Brain pericyte (primary cell): ENCODE data around the gene CD84.
"Not testable (repeated sequence)": the region's sequence is repeated elsewhere in the genome, so short reads cannot be mapped to it uniquely, and the experiment has no call there.

Source experiments
- DNase-seq: peaks from one replicate; pipeline ENCODE4 v3.0.0-alpha.2; 2012; ENCODE audit warnings: low read depth, low spot score

The CD84 gene

DNA sequence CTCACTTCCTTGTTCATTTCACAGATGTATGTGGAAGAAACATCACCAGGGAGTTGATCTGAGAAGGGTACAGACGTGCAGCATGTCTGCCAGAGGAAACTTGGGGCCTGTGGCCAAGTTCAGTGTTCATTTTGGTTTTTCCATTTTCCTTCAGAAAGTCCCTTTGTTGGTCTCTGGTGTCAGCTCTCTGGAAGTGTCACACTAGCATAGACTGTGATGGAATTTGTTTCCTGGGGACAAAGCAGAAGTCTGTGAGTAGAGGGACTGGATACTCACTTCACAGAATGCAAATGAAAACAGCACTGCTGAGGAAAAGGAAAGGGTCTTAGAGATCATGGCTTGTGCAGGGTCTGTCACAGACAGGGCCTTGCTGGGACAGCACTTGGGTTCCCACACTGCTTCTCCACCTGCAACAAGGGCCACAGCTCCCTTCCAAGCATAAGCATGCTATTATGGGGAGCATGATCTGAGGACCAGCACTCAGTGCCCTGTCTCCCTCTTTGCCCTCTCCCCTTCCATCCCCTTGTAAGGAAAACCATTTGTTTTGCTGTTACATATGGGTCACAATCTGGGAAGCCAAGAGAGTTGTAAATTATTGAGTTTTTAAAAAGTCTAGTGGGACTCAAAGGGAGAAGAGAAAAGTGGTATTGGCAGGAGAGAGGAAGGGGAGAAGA lies 31.4 kb upstream of the CD84 start:
- DNase-seq: no peak

DNA sequence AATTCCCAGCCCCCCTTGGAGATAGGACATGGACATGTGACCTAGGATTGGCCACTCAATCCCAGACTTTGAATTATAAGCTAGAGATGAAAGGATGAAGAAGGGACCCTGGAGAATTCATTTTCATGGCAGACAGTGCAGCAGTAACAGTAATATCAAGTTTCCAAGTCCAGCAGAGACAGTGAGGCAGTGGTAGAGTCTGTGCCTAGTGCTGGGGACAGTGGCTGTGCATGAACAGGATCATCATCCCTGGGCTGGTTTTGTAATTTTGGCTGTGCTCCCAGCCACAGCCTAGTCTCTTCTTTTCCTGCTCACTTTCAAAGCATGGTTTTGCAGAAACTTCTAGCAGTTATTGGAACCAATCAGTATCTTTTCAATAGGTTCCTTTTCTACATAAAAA lies 29.6 kb upstream of the CD84 start:
- no peak for DNase-seq

DNA sequence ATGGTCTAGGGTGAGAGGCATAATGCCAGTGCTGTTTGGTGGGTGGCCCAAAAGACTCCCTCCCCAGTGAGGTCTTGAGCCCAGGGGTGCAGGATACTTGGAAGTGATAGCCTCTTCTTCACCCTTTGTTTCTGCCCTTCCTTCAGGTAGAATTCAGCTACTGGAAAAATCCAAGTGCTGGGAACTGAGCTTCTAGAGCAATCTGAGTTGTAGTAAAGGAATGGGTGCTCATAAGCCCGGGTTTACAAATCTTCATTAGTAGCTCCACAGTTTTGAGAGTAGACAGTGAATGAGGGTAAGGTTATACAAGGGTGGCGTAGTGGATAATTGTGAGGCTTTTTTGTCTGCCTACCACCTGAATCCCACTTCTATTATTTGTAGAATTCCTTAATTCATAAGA lies 29.2 kb upstream of the CD84 start:
- no peak for DNase-seq

DNA sequence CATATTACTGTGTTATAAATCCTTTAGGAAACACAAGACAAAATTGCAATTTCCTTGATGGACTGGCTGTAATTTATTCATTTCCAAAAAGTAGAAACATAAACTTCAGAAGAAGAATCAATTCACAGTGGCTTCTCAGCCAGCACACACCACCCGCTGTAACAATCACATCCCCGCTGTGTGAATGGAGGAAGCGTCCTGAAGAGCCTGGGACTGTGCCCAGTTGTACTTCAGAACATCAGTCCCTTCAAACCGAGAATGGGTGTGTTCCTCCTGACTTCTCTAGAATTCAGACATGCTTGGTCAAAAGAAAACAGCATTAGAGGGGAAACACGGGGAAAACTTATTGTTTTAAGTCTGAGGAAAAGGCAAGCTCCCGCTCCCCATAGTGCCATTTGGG lies 28.8 kb upstream of the CD84 start:
- DNase-seq: no peak

DNA sequence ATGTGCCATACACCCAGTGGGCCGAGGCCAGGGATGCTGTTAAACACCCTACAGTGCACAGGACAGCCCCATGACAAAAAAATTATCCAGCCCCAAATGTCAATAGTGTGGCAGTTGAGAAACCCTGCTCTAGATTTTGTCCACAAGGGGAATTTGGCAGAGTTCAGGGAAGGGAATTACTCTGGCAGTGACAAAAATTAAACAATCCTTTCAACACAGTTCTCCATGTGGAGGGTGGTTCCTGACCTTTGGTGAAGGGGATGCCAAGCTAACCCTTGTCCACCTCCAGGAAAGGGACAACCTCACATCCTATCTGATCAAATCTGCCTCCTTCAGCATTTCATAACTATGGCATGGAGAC lies 28.4 kb upstream of the CD84 start:
- DNase-seq: no peak

DNA sequence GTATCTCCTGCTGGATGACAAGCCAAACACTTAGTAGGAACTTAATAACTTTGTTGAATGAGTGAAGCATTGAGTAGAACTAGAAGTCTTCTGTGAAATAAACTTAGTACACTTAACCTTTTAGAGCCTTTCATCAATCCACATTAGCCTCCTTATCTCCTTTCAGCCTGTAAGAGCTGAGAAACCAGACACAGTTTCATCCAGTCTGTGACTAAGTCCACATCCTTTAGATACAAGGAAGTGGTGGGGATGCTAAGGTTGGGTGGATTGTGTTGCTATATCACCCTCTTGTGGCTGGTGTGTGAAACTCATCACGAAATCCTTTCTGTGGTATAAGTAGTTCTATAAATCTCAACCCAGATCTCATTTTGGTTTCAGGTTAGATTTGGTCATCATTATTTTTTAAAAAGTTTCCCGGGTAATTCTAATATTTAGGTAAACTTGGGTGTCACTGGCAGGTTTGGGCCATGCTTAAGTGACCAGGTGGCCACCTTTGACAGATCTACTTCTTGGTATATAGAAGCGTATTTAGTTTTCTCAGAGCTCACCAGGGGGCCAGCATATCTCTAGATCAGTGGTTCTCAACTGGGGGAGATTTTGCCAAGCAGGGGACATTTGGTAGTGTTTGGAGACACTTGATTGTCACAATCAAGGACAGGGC lies 27.8 kb upstream of the CD84 start:
- peak; percentile 30 for DNase-seq

DNA sequence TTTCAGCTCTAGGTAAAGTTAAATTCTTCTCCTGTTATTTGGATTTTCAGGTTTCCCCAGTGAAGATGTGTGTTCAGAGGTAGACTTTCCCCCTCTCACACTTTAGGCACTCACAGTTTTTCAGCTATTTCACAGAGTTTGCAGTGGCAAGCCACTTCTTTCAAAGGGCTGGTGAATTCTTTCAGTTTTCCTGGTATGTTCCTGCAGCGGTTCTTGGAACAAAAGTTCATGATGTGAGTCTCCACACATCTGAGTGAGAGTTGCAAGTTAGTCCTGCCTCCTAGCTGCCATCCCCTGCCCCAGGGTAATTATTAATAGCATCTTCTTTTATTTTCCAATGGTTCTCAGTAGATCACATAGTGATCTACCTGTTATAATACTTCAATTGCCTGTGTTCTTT lies 27.3 kb upstream of the CD84 start:
- DNase-seq: no peak

DNA sequence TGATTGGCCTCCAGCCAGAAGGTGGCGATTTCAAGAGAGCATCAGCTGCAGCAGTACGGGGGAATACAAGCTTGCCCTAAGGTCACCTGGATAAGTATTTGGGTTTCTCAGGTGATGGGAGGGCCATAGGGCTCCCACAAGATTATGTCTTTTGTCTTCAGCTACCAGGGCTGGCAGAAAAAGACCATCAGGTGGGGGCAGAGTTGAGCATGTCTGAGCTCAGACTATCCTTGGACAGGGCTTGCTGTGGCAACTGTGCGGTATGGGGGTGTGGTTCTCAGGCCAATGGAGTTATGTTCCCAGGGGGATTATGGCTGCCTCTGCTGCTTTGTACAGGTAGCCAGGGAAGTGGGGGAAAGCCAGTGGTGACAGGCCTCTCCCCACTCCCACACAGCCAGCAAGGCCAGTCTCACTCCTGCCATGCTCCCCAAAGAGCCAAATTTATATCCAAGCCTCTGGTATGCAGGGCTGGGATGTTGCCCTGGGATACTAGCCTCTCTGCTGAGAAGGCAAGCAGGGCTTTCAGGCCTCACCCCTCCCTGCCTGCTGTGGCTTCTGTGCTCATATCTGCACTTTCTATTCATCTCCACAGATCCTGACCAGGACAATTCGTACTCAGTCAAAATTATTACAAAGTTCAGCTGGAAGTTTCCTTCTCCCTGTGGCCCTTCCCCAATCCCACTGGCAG lies 26.6 kb upstream of the CD84 start:
- no peak for DNase-seq

DNA sequence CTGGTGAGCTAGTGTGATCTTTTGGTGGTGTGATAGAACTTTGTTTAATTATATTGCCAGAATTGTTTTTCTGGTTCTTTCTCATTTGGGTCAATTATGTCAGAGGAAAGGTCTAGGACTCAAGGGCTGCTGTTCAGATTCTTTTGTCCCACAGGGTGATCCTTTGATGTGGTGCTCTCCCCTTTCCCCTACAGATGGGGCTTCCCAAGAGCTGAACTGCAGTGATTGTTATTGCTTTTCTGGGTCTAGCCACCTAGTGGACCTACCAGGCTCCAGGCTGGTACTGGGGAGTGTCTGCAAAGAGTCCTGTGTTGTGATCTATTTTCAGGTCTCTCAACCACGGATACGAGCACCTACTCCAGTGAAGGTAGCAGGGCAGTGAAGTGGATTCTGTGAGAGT lies 25.9 kb upstream of the CD84 start:
- no peak for DNase-seq

DNA sequence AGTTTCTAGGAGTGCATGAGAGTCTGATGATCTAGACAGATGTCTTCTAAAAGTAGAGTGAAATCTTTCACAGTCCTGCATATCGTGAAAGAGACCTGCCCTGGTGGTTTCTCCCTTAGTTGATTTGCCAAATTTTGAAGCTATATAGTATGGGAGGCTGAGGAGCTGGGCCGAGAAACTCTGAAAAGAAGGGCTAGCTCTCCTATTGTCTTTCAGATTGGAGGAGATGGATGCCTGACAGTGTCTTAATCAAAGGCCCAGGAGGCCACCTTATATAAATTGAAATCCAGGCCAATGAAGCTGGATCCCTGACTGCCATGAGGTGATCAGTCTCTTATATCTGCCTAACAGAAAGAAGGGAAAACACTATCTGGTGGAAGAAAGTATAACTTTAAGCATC lies 18.4 kb upstream of the CD84 start:
- DNase-seq: no peak

DNA sequence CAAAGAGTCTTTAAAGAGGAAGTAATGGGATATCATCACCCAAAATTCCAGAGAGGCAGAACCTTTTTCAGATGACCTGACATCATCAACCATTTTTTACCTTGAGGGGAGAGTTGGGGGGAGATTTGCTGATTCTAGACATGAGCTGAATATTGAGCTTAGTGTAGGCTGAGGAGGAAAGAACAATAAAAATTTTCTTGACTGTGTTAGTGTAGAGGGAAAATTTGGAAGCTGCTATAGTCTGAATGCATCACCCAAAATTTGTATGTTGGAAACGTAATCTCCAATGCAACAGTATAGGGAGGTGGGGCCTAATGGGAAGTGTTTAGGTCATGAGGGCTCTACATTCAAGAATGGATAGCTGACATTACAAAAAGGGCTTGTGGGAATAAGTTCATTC lies 17.8 kb upstream of the CD84 start:
- no peak for DNase-seq

DNA sequence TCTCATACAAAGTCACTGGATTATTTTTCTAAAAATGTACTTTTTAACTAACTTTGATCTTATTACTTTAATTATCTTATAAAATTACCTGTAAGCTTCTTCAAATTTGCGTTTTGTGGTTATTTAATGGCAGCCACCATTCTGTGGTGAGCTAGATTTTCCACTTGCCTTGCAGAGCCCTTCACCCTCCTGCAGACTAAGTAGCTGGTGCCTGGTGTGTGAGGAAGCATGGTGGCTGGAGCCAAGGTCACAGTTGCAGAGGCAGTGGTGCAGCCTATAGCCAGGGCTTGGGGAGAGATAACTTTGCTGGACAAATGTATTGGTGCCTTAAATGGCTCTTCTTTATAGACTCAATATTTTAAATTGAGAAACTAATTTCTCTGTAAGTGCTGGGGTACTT lies 11.2 kb upstream of the CD84 start:
- no peak for DNase-seq

DNA sequence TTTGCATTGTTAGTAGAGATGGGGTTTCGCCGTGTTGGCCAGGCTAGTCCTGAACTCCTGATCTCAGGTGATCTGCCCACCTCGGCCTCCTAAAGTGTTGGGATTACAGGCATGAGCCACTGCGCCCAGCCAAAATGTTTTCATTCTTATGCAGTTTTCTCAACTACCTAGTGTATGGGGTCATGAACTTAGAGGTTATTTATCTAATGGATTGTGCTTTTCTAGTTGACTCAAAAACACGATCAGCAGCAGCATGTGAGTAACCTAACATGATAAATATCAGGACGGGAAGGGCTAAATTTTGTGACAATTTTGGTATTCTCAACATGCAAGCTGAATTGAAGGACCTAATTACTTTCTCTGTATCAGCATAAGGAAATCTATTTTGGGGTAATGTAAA lies 9.2 kb upstream of the CD84 start:
- DNase-seq: no peak

DNA sequence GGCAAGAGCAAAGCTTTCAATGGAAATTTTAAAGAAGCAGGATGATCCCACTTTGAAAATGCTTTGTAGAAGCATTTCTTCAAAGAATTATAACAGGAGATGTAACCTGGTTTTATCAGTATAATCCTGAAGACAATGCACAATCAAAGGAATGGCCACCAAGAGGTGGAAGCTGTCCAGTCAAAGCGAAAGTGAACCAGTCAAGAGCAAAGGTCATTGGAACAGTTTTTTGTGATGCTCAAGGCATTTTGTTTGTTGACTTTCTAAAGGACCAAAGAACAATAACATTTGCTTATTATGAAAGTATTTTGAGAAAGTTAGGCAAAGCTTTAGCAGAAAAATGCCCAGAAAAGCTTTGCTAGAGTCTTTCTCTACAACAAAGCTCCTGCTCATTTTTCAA lies 5.5 kb upstream of the CD84 start:
- DNase-seq: no peak

DNA sequence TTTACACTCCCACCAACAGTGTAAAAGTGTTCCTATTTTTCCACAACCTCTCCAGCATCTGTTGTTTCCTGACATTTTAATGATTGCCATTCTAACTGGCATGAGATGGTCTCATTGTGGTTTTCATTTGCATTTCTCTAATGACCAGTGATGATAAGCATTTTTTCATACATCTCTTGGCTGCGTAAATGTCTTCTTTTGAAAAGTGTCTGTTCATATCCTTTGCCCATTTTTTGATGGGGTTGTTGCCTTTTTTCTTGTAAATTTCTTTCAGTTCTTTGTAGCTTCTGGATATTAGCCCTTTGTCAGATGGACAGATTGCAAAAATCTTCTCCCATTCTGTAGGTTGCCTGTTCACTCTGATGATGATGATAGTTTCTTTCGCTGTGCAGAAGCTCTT lies 3.7 kb upstream of the CD84 start:
- not testable (repeated sequence) for DNase-seq

DNA sequence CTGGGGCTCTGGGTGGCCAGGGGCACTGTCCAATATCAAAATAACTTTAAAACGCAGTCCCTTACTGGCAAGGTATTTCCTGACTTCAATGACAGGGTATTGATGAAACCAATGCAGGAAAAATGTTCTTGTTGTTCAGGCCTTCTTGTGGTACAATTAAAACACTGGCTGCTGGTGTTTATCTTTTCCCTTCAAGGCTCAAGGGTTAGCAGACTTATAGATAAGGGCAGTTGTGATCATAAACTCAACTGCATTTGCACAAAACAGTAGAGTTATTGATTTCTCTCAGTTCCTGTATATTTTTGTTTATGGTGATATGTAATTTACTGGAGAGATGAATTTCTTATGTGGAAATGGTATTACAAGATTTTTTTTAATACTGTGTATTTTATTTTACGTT lies 2.7 kb upstream of the CD84 start:
- DNase-seq: no peak

DNA sequence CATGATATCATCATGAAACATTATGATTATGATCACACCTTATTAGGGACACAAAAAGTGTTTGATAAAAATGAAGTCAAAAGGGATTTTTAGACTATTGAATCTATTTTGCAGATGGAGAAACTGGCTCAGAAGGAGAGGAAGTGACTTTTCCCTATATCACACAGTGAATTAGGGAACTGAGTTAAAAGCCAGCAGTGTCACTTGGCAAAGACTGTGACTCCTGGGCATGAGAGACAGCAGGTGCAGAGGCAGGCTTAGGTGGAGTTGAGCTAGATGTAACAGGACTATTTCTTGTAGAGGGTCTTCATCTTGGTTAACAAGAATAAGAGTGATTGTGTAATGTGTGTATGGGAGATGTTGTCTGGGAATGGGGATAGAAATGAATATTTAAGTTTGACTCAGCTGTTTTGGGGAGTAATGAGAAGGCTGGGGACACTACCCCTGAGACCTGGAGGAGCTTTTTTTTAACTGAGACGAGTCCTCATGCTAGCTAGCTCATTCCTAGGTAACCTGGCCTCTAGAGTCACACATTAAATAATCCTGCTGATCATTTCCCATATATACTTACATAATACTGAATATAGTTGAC lies 1.0 kb upstream of the CD84 start:
- no peak for DNase-seq

DNA sequence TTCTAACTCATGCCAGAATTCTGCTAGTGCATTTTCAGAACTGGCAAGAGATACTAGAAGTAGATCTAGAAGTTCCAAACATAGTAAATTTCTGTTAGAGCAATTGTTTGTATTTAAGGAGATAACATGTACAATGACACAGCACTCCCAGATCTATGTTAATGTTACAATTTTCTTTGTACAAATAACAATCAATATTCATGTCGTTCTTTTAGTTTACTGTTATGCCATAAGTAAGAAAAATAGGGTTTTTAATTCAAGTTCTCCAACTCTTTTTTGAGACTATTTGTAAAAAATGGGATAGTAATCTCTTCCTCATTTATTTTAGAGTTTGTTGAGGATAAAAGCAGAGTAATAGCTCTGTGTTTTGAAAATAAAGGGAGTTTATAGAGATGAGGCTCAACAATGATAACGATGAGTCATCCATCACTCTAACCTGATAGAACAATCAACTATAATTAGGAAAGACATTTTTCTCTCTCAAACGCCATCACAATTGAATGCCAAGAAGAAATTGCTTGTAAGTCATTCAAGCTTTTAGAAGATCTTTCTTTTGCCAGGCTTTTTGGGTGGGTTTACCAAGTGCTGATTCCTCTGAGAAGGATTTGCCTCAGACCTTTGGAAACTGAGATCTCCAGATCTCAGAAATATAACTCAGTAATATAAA lies 638 bp downstream of the CD84 start:
- DNase-seq: no peak

DNA sequence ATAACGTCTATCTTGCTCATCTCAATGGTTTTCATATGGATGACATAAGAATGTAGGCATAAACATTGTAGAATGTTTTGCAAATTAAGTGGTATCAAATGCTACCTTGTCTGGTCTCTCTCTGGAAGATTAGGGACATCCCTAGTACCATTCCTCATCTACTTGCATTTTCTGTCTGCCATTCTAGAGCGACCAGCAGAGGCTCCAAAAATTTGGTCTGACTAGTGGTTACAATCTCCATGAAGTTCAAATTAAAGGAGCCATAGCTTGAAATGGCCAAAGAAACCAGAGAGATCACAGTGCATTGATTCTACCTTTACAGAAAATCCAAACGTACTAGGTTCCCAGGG lies 1.1 kb downstream of the CD84 start:
- no peak for DNase-seq

DNA sequence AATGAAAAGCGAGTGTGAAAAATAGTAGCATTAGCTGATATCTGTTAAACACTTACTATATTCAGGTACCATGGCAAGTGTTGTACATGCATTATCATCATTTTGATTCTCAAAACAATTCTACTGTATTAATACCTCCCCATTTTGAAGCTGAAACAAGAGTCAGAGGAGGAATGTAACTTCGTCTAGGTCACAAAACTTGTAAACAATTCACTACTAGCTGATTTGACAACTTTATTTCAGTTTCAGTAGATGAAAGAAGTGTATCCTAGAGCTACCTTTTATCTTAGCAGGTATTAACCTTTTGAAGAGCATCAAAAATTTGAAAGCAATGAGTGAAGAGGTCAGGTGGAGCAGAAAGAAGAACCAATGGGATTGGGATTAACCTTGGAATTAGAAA lies 1.6 kb downstream of the CD84 start:
- no peak for DNase-seq

DNA sequence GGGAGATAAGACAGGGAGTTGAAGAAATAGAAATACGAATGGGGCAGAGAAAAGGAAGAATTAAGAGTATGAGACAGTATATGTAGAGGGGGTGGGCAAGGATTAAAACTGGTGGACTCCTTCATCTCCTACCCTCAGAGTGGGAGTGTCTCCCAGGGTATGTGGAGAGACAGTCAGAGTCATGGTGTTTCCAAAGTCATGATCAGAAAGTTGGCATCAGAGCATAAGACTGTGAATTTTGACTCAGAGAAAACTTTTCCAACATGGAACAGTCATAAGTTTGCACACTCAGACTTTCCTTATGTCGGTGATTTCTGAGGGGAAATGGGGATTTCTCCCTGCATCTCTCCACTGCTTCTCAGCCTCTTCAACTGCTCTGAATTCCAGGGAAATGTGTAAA lies 2.4 kb downstream of the CD84 start:
- DNase-seq: no peak

DNA sequence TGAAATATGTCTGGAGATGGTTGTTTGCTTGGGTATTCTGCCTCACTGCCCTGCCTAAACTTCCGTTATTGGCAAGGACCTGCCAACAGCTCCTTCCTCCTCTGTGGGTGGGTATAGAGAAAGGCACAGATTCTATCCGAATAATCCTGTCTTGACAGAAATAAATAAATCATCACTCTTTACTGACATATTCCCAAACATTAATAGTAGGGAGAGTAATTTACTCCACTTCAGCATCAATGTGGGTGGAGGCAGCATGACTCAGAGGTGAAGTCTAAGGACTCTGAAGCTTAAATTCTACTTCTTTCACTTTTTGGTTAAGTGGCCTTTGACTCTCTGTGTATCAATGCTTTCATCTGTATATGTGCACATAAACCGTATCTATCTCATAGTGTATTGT lies 2.9 kb downstream of the CD84 start:
- DNase-seq: no peak
